Transverse colon (tissue), 4 donors: ENCODE results near the gene CCL5.

Experiments used
- EP300 ChIP-seq: sonication (generic); formaldehyde crosslinking; IDR thresholded peaks from one replicate; pipeline ENCODE4 v1.6.1; 2017; ENCODE audit warnings: antibody characterized with exemption, low read depth
- POLR2A ChIP-seq: fragments of 450-650 bp; IDR thresholded peaks from one replicate; pipeline ENCODE4 v1.6.1; 2016; ENCODE audit warnings: antibody characterized with exemption, mild to moderate bottlenecking, moderate library complexity
- POLR2AphosphoS5 ChIP-seq, 3 donors: sonication (generic); formaldehyde crosslinking; IDR thresholded peaks; one replicate each; pipeline ENCODE4 v1.6.1; 2016; ENCODE audit warnings: antibody characterized with exemption in 3 of 3
- TF ChIP-seq, protein P1 (sequence below), 5 experiments: fragments of 200-600 bp in 3 of 5; fragments of 450-650 bp in 2 of 5; sonication (generic) in 3 of 5; IDR thresholded peaks; 1 replicate in 2 of 5; 2 replicates in 3 of 5; pipeline ENCODE4 v1.5.1; 2016 to 2017; ENCODE audit warnings: antibody characterized with exemption in 5 of 5, inconsistent platforms in 3 of 5, mild to moderate bottlenecking in 2 of 5, moderate library complexity in 1 of 5

DNA sequence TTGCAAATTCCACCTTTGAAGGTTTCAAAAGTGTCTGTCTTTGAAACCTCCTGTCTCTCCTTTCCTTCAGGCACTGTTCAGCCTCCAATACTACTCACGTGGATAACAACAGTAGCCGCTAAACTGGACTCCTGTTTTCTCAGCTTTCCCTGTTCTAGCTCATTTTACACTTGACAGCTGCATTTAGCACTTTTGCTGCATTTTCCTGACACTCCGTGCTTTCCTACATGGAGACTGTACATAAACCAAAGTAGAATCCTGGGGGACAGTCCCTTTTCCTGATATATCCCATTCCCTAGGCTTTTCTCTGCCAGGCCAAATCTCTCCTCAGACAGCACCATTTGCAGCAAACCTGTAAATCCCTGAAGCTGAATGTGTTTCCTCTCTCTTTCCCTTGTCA lies 3.6 kb downstream of the CCL5 start:
- TF ChIP-seq, protein P1, sequence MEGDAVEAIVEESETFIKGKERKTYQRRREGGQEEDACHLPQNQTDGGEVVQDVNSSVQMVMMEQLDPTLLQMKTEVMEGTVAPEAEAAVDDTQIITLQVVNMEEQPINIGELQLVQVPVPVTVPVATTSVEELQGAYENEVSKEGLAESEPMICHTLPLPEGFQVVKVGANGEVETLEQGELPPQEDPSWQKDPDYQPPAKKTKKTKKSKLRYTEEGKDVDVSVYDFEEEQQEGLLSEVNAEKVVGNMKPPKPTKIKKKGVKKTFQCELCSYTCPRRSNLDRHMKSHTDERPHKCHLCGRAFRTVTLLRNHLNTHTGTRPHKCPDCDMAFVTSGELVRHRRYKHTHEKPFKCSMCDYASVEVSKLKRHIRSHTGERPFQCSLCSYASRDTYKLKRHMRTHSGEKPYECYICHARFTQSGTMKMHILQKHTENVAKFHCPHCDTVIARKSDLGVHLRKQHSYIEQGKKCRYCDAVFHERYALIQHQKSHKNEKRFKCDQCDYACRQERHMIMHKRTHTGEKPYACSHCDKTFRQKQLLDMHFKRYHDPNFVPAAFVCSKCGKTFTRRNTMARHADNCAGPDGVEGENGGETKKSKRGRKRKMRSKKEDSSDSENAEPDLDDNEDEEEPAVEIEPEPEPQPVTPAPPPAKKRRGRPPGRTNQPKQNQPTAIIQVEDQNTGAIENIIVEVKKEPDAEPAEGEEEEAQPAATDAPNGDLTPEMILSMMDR (IDR thresholded peaks at IDR 0.05) = no peak
- TF ChIP-seq POLR2A (no peak), POLR2AphosphoS5 (IDR thresholded peaks at IDR 0.05) (no peak), EP300 (no peak)
